ENCODE data around the gene GNG2.
A peak's percentile ranks its signal among the peaks of the same experiment; 100 is the strongest.

The GNG2 gene

GRCh38 chr14:52000696-52001095 lies 140.3 kb downstream of the GNG2 start:
- no peak for DNase-seq

- no peak for DNase-seq
Measured at GRCh38 chr14:52002542-52002941, 142.1 kb downstream of the GNG2 start.

DNA sequence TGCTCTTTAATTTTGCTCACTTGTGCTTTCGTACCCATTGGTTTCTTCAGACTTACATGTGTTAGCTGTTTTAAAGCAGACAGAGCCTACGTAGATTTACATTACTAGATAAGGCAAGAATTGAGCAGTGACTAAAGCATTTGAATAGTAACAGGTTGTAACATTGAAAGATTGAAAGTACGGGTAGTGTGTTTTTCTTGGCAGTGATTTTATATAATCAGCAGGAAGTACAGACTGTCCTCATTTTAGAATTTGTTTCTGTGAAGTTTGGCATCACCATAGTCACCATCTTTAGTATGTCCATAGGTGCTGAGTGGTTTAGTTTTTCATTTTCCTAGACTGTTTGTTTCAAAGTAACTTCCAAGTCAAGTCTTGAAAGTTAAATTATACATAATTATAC lies 142.9 kb downstream of the GNG2 start:
- DNase-seq, result no peak

DNA sequence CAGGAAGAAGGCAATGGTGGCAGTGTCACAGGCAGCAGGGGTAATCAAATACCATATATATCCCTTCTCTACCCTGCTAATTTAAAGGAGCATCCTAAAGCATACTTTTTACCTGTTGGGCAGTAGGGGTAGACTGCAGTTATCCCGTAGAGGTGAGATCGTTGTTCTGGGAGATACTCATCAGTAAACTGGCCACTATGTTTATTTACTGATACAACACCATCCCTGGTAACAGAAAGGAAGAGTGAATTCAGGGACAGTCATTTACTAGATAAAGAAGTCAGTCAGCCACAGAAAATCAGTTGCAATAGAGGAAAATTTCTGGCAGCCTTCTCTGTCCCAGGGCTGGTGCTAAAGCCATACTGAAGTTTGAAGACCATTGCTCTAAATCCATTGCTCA lies 145.2 kb downstream of the GNG2 start:
- DNase-seq, result no peak

DNA sequence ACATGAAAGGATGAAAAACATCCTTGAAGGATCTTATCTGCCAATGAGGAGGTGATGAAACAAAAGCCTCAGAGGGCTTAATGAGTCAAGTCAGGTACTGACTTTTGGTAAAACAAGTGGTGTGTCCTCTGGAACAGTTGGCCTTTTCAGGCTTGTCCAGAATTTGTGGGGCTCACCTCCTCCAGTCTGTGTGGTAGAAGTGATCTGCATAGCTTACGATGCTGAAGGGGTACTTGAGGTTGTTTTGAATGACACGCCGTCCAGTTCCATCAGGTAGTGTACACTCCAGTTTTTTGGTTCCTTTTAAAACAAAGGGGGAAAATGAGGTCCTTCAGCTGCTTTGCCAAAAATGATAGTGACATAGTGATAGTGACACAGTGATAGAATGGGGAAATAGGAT lies 145.9 kb downstream of the GNG2 start:
- DNase-seq, result no peak

- no peak for DNase-seq
Measured at GRCh38 chr14:52007211-52007610, 146.8 kb downstream of the GNG2 start.

- no peak for DNase-seq
Measured at GRCh38 chr14:52007637-52008036, 147.2 kb downstream of the GNG2 start.

- DNase-seq, result no peak
Measured at GRCh38 chr14:52008136-52008535, 147.7 kb downstream of the GNG2 start.

- DNase-seq, result no peak
Measured at GRCh38 chr14:52010173-52010693, 149.8 kb downstream of the GNG2 start.

DNA sequence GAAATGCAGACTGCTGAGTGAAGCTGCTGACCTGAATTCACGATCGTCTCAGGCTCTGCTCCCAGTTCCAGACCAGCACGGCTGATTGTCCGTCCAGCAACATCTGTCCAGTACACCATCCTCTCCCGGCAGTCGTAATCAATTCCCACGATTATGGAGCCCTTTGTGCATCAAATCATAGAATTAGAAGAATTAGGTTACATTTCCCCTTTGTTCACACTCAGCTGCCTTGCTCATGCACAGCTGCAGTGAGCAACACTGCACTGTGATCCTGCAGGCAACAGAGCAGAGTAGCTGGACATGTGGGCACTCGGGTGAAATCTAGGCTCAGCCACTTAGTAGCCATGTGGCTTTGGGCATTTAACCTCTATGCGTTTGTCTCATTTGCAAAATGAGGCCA lies 151.1 kb downstream of the GNG2 start:
- DNase-seq, result no peak

DNA sequence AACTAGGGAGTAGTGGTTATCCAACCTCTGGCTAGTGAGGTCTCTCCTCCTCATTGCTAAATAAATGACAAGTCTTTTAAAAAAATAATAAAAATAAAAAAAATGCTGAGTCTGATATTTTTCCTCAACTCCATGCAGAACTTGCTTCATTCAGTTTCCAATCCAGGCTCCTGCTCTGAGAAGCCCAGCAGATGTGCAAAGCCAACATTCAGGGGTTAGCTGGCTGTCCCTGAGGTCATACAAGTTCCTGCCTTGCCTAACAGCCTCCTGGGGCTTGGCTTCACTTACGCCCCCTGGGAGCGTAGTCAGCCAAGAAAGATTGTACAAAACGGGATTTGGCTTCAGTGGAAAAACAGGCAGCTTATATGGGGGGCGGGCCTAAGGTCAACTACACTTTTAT lies 152.2 kb downstream of the GNG2 start:
- peak; percentile 18 for DNase-seq

- peak; percentile 48 for DNase-seq
Measured at GRCh38 chr14:52013984-52014600, 153.7 kb downstream of the GNG2 start.

DNA sequence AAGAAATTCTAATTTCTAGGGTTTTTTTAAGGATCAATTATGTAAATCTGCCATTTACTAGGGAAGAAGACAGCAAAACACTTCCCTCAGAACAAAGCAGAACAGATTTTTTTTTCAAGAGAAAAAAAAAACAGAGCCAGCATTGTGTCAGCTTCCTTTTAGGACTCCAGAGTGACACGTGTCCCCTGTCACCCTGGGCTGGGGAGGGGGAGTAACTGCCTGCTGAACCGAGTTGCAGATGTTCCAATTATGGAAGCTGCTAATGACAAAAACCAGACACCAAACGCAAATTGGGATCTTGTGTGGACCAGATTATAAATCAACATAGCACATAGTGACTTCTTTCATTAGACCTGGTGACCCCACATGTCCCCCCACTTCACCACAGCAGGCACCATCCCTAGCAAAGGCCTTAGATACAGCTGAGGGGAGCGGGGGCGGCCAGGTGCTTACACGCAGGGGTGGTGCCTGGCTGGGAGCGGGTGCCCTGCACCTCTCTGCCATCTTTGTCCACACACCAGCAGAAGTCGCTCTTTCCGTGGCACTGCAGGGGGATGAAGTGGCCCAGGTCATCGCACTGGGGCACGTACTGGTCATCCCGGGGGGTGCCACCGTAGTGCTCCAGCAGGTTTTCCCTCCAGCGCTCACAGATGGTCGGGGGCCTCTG lies 154.3 kb downstream of the GNG2 start:
- DNase-seq, result no peak

DNA sequence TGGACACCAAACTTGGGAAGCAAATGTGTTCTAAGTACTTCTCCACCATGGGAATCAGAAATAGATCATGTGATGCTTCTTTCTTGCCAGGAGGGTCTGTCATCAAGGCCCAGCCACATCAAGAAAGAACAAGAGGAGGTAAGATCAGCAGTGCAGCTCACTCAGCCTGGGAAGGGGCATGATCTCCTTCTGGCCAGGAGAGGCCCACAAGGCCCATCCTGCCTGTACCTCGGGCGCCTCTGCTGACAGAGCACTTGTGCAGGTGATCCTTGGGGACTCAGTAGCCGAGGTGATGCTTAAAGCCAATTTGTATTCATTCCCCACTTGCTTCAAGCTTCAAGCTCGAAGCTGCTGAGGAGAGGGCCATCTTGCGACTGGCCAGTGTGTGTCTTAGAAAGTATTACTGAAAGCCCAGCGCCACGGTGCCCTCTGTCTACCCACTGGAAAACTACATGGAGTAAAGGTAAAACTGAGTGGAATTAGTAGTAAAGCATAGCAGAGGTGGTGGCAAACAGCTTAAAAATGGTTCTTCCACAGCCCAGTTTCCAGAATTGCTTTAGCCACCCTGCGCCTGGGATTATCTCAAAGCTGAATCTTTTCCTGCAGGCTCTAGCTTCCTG lies 155.1 kb downstream of the GNG2 start:
- DNase-seq, result peak; percentile 28

DNA sequence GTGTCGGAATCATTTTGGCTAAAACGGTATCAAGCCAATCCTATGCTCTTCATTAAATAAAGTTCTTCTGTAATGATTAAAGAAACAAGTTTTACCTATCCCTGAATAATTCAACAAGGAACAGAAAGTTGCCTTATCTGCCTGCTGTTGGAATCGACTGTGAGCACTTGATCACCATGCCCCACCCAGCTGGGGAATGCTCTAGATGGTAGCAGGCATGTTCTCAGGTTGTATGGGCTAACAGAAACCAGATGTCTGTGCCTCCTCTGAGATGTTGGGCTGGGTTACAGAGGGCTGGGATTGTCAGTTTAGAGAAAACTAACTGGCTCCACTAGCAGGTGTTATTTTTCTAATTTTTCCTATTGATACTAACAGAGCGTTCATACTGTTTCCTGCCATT lies 157.8 kb downstream of the GNG2 start:
- DNase-seq, result no peak

GRCh38 chr14:52018970-52019369 lies 158.6 kb downstream of the GNG2 start:
- no peak for DNase-seq
